HG03196 (cell line): ENCODE results near the gene CBARP.
"Not testable (repeated sequence)": the region's sequence is repeated elsewhere in the genome, so short reads cannot be mapped to it uniquely, and the experiment has no call there.

Experiments used
- ATAC-seq: cut with Tn5 transposase; IDR thresholded peaks from one replicate; pipeline ENCODE4 v1.9.1; 2021; ENCODE audit not compliant: unreplicated experiment

The CBARP gene

DNA sequence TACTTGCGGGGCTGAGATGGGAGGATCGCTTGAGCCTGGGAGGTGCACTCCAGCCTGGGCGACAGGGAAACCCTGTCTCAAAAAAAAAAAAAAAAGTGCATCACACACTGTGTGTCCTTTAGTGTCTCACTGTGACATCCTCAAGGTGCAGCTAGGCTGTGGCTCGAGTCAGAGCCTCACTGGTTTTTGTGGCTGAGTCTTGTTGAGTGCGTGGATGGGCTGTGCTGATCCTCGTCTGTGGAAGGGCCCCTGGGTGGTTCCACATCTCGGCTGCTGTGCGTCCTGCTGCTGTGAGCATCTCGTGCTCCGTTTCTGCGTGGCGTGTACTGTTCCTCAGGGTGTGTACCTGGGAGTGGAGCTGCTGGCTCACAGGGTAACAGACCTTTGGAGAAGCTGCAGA, 21.0 kb downstream of the CBARP start:
- ATAC-seq: no peak

DNA sequence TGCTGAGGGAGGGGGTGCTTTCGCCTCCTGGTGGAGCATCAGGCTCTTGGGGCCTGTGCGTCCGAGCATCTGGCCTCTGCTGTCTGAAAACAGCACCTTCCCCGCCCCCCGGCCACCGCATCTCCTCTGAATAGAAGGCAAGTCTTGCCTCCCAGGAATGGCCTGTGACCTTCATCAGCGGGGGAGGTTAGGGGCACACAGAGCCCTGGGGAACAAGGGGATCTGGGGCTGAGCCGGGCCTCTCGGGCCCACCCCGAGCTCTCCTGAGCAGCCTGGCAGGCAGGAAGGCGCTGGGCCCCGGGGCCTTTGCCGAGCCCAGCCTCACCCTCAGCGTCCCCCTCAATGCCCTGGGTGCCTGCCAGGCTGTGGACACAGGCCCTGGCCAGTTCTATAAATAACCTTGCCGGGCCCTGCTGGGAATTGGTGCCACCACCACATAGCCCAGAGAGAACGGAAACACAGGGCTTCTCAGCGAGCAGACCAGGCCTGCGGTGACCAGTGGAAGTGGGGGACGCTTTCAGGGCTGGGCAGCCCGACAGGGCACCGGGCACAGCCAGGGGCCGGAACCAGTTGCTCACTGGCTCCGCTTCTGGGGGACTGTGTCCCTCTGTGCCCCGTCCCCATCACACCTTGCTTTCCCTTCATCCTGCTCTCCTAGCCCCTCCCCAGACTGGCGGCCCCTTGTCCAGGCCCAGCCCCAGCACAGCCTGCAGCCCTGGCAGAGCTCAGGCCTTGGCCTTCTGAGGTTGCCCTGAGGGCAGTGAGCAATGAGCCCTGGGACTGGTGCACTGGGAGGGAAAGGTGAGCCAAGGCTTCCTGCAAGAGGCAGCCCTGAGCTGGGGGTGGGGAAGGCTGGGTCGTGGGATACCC, 22.7 kb downstream of the CBARP start:
- ATAC-seq: no peak

DNA sequence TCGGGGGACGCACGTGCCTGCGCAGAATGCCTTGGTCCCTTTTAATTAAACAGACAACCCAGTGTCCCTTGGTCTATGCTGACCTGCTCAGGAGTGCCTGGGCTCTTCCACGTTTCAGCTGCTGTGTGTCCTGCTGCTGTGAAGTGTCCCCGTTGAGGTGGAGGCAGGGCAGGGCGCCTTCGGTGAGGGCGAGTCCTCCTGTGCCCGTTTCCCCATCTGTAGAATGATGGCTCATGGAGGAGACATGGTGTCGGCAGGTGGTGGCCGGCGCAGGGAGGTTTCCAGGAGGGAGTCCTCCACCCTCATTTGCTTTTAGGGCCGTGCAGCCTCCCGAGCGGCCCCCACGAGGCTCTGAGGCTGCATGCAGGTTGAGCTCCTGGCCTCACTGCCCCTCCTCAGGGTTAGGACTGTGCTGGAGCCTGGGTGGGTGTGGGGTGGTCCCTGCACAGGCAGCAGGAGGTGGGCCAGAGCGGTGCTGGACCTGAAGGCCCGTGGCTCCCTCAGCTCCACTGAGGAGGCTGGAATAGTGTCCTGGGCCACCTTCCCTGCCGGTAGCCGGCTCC, 23.4 kb downstream of the CBARP start:
- no peak for ATAC-seq

DNA sequence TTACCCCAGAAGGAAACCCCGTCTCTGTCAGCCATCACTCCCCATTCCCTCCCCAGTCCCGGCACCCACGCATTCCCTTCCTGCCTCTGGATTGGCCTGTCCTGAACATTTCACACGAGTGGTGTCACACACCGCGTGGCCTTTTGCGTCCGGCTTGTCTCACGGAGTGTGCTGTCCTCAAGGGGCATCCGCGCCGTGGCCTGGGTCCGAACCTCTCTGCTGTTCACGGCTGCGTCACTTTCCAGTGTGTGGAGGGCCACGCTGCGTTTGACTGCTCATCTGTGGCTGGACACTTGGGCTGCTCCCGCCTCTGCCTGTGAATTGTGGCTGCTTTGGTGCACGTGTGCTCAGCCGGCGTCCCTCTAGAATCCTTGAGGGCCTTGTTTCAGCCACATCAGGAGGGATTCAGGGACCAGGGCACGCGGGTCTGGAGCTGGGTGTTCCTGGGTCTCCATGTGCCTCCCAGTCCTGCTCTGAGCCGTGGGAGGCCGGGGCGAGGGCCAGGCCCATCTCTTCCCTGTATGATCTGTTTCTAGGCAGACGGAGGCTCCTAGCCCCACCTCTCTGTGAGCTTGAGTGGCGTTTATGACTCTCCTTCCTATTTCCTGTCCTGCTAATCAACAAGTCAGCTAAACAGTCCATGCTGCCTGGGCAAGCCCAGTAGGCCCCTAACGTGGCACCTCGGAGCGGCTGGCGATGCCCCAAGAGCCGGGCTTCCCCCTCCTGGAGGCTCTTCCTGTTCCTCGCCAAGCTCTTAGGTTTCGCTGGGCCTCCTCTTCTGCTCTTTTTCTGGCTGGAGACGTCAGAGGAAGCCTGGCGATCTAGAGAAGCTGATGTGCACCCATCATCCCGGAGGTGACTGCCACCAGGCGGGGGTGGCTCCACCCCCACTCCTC, 24.2 kb downstream of the CBARP start:
- ATAC-seq: no peak

DNA sequence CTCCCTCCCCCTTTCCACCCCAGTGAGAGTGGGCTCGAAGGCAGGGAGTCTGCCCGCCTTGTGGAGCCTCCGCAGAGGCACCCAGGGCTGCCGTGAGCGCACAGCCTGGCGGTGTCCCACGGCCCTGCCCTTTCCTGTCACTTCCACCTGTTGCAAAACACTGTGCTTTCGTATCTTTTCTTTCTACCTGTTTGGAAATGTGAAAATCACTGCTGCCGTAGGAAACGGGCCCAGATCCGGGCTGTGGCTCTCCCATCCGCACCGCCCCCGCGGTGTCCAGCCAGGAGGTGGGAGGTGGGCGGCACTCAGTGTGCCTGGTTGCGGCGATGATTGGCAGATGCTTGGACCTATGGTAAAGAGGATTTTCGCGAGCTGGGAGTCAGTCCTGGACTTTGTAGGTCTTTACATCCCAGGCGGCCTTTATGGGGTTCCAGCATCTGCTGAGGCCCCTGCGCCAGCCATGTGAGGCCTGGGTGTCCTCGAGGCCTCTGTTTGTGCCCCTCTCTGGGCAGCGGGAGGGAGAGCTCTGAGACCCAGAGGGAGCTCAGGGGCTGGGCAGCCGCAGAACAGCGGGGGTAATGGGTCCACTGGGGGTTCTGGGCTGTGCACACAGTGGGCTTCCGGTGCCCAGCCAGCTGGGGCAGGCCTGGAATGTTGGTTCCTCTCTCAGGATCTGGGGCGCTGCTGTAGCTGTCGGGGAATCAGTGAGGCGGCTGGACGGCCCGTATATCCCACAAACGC, 26.1 kb downstream of the CBARP start:
- no peak for ATAC-seq

DNA sequence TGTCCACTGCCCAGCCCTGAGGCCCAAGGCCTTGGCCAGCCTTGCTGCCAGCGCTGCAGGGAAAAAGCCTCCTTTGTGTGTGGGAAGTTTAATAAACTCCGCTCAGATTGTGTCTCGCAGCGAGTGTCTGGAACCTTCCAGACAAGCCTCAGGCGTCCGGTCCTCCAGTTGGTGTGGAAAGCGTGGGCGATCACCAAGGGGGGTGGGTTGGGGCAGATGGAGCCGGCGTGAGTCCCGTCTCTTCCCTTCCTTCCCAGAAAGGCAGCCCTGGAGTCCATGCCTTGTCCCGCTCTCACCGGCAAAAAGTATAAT, 27.6 kb downstream of the CBARP start:
- no peak for ATAC-seq

DNA sequence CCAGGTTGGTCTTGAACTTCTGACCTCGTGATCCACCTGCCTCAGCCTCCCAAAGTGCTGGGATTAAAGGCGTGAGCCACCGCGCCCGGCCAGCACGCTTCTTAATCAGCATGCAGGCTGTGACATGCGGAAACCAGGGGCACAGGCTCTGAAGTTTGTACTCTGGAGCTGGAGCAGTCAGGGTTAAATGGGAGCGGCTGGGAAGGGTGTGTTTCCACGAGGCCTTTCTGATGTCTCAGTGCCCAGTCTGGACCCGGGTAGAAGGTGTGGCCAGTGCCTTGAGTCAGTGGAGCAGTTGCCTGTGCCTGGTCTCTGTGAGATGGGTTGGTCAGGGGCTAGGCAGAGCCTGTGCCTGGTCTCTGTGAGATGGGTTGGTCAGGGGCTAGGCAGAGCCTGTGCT, 29.0 kb downstream of the CBARP start:
- ATAC-seq: not testable (repeated sequence)

DNA sequence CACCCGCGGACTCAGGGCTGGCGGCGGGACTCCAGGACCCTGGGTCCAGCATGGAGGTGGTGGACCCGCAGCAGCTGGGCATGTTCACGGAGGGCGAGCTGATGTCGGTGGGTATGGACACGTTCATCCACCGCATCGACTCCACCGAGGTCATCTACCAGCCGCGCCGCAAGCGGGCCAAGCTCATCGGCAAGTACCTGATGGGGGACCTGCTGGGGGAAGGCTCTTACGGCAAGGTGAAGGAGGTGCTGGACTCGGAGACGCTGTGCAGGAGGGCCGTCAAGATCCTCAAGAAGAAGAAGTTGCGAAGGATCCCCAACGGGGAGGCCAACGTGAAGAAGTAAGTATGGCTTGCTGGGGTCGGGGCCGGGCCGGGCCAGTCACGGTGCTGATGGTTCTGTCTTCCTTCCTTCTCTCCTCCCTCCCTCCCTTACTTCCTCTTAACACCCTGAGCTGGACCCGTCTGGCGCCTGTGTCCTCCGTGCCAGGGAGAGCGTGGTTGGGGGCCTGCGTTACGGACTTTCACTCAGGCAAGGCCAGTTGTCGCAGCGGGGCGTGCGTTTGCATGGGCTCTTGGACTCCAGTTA, 30.8 kb downstream of the CBARP start:
- ATAC-seq: no peak

DNA sequence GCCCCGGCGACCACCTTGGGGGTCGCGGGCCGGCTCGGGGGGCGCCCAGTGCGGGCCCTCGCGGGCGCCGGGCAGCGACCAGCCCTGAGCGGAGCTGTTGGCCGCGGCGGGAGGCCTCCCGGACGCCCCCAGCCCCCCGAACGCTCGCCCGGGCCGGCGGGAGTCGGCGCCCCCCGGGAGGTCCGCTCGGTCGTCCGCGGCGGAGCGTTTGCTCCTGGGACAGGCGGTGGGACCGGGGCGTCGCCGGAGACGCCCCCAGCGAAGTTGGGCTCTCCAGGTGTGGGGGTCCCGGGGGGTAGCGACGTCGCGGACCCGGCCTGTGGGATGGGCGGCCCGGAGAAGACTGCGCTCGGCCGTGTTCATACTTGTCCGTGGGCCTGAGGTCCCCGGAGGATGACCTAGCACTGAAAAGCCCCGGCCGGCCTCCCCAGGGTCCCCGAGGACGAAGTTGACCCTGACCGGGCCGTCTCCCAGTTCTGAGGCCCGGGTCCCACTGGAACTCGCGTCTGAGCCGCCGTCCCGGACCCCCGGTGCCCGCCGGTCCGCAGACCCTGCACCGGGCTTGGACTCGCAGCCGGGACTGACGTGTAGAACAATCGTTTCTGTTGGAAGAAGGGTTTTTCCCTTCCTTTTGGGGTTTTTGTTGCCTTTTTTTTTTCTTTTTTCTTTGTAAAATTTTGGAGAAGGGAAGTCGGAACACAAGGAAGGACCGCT, 31.5 kb downstream of the CBARP start:
- no peak for ATAC-seq

DNA sequence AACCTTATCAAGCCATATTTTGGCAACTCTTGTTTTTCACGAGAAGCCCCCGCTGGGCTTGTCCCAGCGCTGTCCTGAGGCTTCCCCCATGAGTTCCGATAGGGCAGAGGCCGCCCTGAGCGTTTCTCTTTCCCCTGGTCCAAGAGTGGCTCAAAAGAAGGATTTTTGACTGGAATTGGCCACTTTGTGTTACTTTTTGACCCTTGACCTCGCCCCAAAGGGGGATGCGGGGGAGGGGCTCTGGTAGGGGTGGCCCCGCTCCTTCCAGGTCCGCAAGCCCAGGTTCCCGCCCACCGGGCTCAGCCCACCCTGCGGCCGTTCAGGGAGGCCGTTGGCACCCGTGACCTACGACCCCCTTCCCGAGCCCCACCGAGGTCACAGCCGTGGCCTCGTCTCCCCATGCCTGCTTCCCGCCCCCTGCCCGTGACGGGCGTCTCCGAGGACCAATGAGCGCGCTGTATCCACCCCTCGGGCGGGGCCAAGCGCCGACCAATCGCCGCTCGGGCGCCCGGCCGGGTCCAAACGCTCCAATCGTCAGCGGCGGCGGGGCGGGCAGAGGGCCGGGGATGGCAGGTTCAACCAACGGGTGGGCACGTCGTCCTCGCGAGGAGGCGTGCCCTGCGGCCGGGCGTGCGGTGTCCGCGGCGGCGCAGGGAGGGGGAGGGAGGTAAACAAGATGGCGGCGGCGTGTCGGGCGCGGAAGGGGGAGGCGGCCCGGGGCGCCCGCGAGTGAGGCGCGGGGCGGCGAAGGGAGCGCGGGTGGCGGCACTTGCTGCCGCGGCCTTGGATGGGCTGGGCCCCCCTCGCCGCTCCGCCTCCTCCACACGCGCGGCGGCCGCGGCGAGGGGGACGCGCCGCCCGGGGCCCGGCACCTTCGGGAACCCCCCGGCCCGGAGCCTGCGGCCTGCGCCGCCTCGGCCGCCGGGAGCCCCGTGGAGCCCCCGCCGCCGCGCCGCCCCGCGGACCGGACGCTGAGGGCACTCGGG, 32.4 kb downstream of the CBARP start, which contains the start of gene STK11:
STK11 (plus strand) TSS at position 665 of the 986 bp plus-strand sequence. CDS start 1,136 bp downstream, outside the sequence.
- ATAC-seq: peak; percentile 87

DNA sequence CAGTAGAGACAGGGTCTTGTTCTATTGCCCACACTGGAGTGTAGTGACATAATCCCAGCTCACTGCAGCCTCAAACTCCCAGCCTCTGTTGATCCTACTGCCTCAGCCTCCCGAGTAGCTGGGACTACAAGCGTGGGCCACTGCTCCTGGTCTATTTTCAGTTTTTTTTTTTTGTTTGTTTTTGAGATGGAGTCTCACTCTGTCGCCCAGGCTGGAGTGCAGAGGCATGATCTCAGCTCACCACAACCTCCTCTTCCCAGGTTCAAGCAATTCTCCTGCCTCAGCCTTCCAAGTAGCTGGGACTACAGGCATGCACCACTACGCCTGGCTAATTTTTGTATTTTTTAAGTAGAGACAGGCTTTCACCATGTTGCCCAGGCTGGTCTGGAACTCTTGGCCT, 37.2 kb downstream of the CBARP start:
- ATAC-seq: not testable (repeated sequence)

DNA sequence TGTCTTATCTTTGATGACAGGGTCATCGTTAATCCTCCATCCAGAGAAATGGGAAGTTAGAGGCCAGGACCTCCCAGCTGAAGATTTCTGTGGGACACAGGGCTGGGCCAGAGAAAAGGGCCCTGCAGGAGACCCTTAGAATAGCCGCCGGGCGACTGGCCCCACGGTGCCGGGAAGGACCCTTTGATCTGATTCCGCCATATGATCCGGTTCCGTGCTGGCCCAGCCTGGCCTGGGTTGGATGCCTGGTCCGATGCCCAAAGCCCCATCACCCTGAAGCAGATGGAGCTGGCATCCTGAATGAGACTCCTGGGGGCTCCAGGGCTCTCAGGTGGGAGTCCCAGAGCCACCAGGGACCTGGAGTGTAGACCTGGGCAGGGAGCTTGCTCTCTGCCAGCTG, 38.3 kb downstream of the CBARP start:
- no peak for ATAC-seq

DNA sequence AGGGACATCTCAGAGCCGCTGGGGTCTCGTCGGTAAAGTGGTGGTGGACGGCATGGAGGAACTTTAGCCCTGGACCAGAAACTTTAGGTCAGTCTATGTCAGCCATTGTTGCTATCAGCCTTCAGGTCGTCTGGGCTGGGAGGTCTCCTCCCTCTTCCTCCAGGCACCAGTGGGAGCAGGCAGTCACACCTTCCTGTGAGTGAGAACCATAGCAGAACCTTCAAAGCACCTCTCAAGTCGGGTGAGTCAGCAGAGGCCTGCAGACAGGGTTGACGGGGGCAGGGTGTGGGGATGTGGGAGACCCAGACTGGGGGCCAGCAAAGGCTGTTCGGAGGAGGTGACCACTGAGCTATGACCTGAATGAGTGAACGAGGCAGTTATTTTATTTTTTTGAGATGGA, 48.4 kb downstream of the CBARP start:
- ATAC-seq: no peak

DNA sequence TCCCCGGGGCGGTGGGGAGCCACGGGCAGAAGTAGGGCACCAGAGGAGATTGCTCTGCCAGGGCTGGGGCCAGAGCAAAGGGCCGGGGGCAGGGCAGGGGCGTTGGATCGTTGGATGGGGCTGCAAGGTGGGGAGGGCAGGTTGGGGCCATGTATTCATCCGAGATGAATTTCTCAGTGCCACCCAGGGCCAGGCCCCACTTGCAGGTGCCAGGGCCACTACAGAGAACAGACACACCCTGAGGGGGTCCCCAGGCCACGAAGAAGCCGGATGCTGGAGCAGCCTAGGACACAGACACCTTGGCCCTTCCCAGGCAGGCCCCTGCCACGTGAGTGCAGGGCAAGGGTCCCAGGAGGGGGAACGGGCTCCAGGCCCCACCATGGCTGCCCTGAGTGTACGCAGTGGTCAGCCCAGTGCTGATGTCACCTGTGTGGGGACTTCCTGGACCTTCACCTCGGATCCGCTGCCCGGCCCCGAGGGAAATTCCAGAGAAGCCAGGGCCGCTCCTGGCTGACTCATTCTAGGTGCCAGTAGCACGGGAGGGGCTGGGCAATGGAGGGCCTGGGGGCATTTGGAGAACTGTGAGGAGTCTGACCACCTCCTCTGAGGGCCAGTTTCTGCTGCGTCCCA, 54.1 kb downstream of the CBARP start:
- ATAC-seq: peak; percentile 66

DNA sequence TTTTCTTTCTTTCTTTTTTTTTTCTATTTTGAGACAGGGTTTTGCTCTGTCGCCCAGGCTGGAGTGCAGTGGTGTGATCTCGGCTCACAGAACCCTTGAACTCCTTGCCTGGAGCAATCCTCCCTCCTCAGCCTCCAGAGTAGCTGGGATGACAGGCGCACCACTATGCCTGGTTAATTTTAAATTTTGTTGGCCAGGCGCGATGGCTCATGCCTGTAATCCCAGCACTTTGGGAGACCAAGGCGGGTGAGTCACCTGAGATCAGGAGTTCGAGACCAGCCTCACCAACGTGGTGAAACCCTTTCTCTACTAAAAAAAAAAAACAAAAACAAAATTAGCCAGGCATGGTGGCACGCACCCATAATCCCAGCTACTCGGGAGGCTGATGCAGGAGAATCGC, 55.1 kb downstream of the CBARP start:
- ATAC-seq: no peak

DNA sequence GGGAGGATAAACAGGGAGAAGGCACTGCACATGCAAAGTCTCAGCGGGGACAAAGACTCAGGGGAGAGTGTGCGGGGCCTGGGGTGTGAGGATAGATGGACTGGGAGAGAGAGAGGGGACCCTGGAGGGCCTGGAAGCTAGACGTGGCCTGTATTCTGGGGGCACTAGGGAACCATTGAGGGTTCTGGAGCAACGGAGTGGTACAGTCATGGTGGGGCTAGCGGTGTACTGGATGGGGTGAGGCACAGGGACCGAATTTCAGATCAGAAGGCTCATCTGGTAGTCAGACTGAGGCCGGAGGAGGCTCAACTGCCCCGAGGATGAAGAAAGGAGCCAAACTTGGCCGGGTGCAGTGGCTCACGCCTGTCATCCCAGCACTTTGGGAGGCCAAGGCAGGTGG, 55.7 kb downstream of the CBARP start:
- no peak for ATAC-seq

DNA sequence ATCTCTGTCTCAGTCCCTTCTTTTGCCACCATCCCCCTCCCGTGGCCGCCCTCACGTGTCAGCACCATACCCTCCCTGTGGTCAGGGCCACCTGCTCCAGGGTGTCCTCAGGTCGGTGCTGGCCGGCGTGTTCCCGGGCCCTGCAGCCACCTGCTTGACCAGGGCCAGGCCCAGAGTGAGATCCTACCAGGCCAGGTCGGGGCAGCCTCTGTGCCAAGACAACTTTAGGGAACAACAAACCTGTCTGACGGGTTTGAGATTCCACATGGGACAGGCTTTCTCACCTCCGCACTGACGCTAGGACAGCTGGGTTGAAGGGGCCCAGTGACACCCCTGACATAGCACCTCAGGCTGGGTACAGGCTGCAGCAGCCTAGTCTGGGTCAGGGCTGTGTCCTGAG, 56.2 kb downstream of the CBARP start:
- ATAC-seq: no peak
